PFSK-1 (cell line): ENCODE measurements around the gene PAXX.

Experiments
- FOXP2 ChIP-seq: optimal IDR thresholded peaks from 2 replicates; pipeline ENCODE3; 2011; ENCODE audit warnings: borderline replicate concordance, control low read depth, inconsistent platforms; ENCODE audit not compliant: insufficient read depth; ENCODE audit errors: extremely low read length, extremely low read depth
- SIN3A ChIP-seq: IDR thresholded peaks from 2 replicates; pipeline ENCODE4 v1.6.1; 2012; ENCODE audit warnings: mild to moderate bottlenecking, low read length, moderate library complexity, borderline replicate concordance; ENCODE audit not compliant: insufficient read depth
- TAF1 ChIP-seq: IDR thresholded peaks from 2 replicates; pipeline ENCODE4 v1.6.1; 2012; ENCODE audit warnings: low read length, control low read depth, borderline replicate concordance; ENCODE audit not compliant: insufficient read depth
- TF ChIP-seq, protein P1 (sequence below), 2 experiments: IDR thresholded peaks; 2 replicates each; pipeline versions ENCODE4 v1.6.1 to v1.8.0; 2011 to 2012; ENCODE audit warnings: low read depth in 2 of 2, low read length in 2 of 2, control low read depth in 1 of 2, inconsistent platforms in 1 of 2, mild to moderate bottlenecking in 1 of 2, moderate library complexity in 1 of 2; ENCODE audit not compliant: insufficient read depth in 1 of 2

DNA sequence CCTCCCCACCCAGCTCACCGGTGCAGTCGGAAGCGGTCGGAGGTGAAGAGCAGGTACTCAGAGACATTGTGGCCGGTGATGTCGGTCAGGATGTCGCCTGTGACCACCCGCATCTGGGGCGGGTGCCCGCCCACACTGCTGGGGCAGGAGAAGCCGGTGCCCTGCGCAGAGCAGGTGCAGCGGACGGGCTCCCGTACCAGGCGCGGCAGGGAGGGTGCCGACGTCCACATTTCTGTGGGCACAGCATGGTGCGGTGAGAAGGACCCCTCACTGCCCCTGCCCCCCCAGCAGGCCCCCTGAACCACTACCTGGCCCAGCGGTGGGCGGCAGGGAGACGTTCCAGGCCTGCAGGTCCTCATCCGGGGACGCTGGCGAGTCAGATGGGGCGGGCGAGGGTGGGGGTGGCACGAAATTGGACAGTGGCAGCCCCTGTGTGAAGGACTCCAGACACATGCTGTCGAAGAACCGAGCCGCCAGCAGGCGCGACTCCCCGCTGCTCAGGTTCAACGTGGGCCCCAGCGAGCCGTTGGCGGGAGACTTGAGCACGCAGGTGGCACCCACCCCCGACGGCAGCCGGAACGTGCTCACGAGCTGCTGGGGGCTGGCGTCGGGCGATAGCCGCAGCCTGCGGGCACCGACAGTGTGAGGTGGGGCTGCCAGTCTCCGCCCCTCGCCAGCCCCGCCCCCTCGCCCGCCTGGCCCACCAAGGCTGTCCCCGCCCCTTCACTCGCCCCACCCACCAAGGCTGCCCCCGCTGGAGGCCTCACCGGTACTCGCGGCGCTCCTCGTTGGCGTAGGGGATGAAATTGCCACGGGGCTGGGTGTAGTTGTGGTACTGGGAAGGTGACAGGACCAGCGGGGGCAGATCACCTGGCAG is 20.7 kb downstream of the PAXX start:
- TF ChIP-seq FOXP2, result no peak
- no peak for TF ChIP-seq TAF1
- TF ChIP-seq SIN3A, result no peak
- TF ChIP-seq, protein P1, sequence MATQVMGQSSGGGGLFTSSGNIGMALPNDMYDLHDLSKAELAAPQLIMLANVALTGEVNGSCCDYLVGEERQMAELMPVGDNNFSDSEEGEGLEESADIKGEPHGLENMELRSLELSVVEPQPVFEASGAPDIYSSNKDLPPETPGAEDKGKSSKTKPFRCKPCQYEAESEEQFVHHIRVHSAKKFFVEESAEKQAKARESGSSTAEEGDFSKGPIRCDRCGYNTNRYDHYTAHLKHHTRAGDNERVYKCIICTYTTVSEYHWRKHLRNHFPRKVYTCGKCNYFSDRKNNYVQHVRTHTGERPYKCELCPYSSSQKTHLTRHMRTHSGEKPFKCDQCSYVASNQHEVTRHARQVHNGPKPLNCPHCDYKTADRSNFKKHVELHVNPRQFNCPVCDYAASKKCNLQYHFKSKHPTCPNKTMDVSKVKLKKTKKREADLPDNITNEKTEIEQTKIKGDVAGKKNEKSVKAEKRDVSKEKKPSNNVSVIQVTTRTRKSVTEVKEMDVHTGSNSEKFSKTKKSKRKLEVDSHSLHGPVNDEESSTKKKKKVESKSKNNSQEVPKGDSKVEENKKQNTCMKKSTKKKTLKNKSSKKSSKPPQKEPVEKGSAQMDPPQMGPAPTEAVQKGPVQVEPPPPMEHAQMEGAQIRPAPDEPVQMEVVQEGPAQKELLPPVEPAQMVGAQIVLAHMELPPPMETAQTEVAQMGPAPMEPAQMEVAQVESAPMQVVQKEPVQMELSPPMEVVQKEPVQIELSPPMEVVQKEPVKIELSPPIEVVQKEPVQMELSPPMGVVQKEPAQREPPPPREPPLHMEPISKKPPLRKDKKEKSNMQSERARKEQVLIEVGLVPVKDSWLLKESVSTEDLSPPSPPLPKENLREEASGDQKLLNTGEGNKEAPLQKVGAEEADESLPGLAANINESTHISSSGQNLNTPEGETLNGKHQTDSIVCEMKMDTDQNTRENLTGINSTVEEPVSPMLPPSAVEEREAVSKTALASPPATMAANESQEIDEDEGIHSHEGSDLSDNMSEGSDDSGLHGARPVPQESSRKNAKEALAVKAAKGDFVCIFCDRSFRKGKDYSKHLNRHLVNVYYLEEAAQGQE (IDR thresholded peaks at IDR 0.05; ENCODE audit: insufficient read depth in 1 of 2, low read depth in 2 of 2, low read length in 2 of 2), result no peak
